Parietal lobe (tissue), 1 donor: ENCODE results near the gene OVCH1. TPM values are rescaled to one million over a fixed set of nuclear protein-coding genes. Genes with fewer than 3 reads are reported as not detected.

Experiments
- total RNA-seq: library from RNA; depleted of rRNA; stranded (reverse); fragments of >200 nt; gene quantifications from one replicate; pipeline ENCODE4 v1.2.3, GENCODE V29; 2014

The OVCH1 gene
- total RNA-seq: 2.5 TPM

GRCh38 chr12:29497588-29497987, at the start of gene OVCH1:
Gene OVCH1 (minus strand): TSS chr12:29497686. CDS start chr12:29497686, 0 bp downstream.

GRCh38 chr12:29380536-29381523, 116.7 kb downstream of the OVCH1 start, which contains the start of gene ERGIC2:
Gene ERGIC2 (minus strand): TSS chr12:29381172. CDS start chr12:29371633, 9,539 bp downstream.

Other genes starting within 250 kb of the OVCH1 start
- 46.6 TPM for gene ERGIC2, start 116.5 kb downstream of the OVCH1 start, total RNA-seq